Measurements from ENCODE around the gene FOXP1.

GRCh38 chr3:71250026-71250425 is 333.5 kb downstream of the FOXP1 start:
- TF ChIP-seq CTCF (IDR thresholded peaks at IDR 0.05; ENCODE audit: control extremely low read depth in 1 of 3, insufficient read depth in 1 of 3, low read depth in 1 of 3, low read length in 3 of 3) (no peak), GABPA (IDR thresholded peaks at IDR 0.05; ENCODE audit: borderline replicate concordance, insufficient read depth, low read length) (no peak), EZH2 (IDR thresholded peaks at IDR 0.05; ENCODE audit: low read depth, low read length, severe bottlenecking) (no peak), KDM1A (IDR thresholded peaks at IDR 0.05; ENCODE audit: borderline replicate concordance, low read length) (no peak), POLR2A (IDR thresholded peaks at IDR 0.05; ENCODE audit: control extremely low read depth in 1 of 2, low read depth in 2 of 2, low read length in 2 of 2) (no peak), RAD21 (IDR thresholded peaks at IDR 0.05 in 1 of 2, conservative IDR thresholded peaks at IDR 0.05 in 1 of 2; ENCODE audit: low read depth in 2 of 2, low read length in 2 of 2) (no peak), EP300 (IDR thresholded peaks at IDR 0.05; ENCODE audit: borderline replicate concordance in 1 of 2, low read depth in 2 of 2, low read length in 2 of 2) (no peak), CEBPB (IDR thresholded peaks at IDR 0.05; ENCODE audit: low read depth, low read length) (no peak), E2F6 (IDR thresholded peaks at IDR 0.05) (no peak), SRF (IDR thresholded peaks at IDR 0.05; ENCODE audit: low read depth, low read length) (no peak), SIN3A (conservative IDR thresholded peaks at IDR 0.05 in 1 of 2, IDR thresholded peaks at IDR 0.05 in 1 of 2; ENCODE audit: low read depth in 1 of 2, low read length in 2 of 2) (no peak), SP1 (IDR thresholded peaks at IDR 0.05; ENCODE audit: low read depth, low read length) (no peak), CHD2 (IDR thresholded peaks at IDR 0.05; ENCODE audit: low read length) (no peak)

Data from H1 (cell line).